Gastrocnemius medialis (tissue), 4 donors: ENCODE measurements around the gene SYT7.

Source experiments
- CTCF ChIP-seq, 5 experiments: fragments of 450-650 bp in 3 of 5; fragments of 200-600 bp in 2 of 5; sonication (generic) in 2 of 5; IDR thresholded peaks in 4 of 5; conservative IDR thresholded peaks in 1 of 5; 1 replicate in 4 of 5; 2 replicates in 1 of 5; pipeline ENCODE4 v1.5.1; 2016 to 2019; ENCODE audit warnings: antibody characterized with exemption in 5 of 5, mild to moderate bottlenecking in 3 of 5, moderate library complexity in 3 of 5
- POLR2A ChIP-seq, 2 donors: fragments of 450-650 bp; IDR thresholded peaks; one replicate each; pipeline ENCODE4 v1.6.1; 2017; ENCODE audit warnings: antibody characterized with exemption in 2 of 2, mild to moderate bottlenecking in 2 of 2, moderate library complexity in 2 of 2

- TF ChIP-seq CTCF (IDR thresholded peaks at IDR 0.05 in 4 of 5, conservative IDR thresholded peaks at IDR 0.05 in 1 of 5) (no peak), POLR2A (IDR thresholded peaks at IDR 0.05) (no peak)
These were observed 30.0 kb upstream of the SYT7 start for GRCh38 chr11:61610905-61611304.
